WTC11 (cell line): ENCODE data around the gene ZNF217. TPM values are rescaled to one million over a fixed set of nuclear protein-coding genes. Genes with fewer than 3 reads are reported as not detected.
"Not testable (repeated sequence)": the region's sequence is repeated elsewhere in the genome, so short reads cannot be mapped to it uniquely, and the experiment has no call there.

Source experiments
- ATAC-seq: fragments of 200-7000 bp; cut with Tn5 transposase; 2 replicates; pipeline ENCODE4 v1.10.0; 2021; ENCODE audit warnings: mild to moderate bottlenecking, moderate library complexity
- CTCF ChIA-PET: fragments of 300-600 bp; sonication (Branson Sonifier 250); formaldehyde crosslinking; loops from one replicate; lab custom pipeline; 2021; ENCODE audit warnings: antibody characterized with exemption; lab: Charles Lee
- POLR2A ChIA-PET: fragments of 350-600 bp; sonication (Branson Sonifier 250); formaldehyde crosslinking; loops from one replicate; lab custom pipeline; 2021; ENCODE audit warnings: antibody characterized with exemption; lab: Charles Lee
- DNase-seq: peaks from one replicate; pipeline ENCODE4 v3.0.0; 2021; ENCODE audit warnings: low spot score
- H3K27ac Mint-ChIP-seq: 2 replicates; pipeline ENCODE4 v1.8.0; 2021; ENCODE audit warnings: mixed read lengths
- H3K27me3 Mint-ChIP-seq: 2 replicates; pipeline ENCODE4 v1.8.0; 2021; ENCODE audit warnings: low read depth, mild to moderate bottlenecking, moderate library complexity, mixed read lengths
- H3K36me3 Mint-ChIP-seq: 2 replicates; pipeline ENCODE4 v1.8.0; 2021; ENCODE audit warnings: mixed read lengths
- H3K4me1 Mint-ChIP-seq: 2 replicates; pipeline ENCODE4 v1.8.0; 2022; ENCODE audit warnings: mixed read lengths
- H3K4me3 Mint-ChIP-seq: 2 replicates; pipeline ENCODE4 v1.8.0; 2021; ENCODE audit warnings: mild to moderate bottlenecking, moderate library complexity, mixed read lengths
- H3K9me3 Mint-ChIP-seq: 2 replicates; pipeline ENCODE4 v1.8.0; 2021; ENCODE audit warnings: mixed read lengths
- ATF1 ChIP-seq: sonication (generic); formaldehyde crosslinking; IDR thresholded peaks from 2 replicates; pipeline ENCODE4 v1.8.1; 2023; ENCODE audit warnings: mild to moderate bottlenecking, moderate library complexity, missing genetic modification reagents
- CREB1 ChIP-seq: sonication (generic); formaldehyde crosslinking; IDR thresholded peaks from 2 replicates; pipeline ENCODE4 v1.8.0; 2023; ENCODE audit warnings: mild to moderate bottlenecking, missing genetic modification reagents
- ESRRA ChIP-seq: sonication (generic); formaldehyde crosslinking; IDR thresholded peaks from 2 replicates; pipeline ENCODE4 v1.8.1; 2022; ENCODE audit warnings: mild to moderate bottlenecking, missing genetic modification reagents, borderline replicate concordance
- HMGA2 ChIP-seq: fragments of 250-450 bp; sonication (Bioruptor Pico); IDR thresholded peaks from 2 replicates; pipeline ENCODE4 v1.4.0; 2021; ENCODE audit warnings: mild to moderate bottlenecking, moderate library complexity
- MXD4 ChIP-seq: fragments of 250-450 bp; sonication (Bioruptor Pico); IDR thresholded peaks from 2 replicates; pipeline ENCODE4 v1.8.0; 2021; ENCODE audit warnings: mild to moderate bottlenecking, moderate library complexity, borderline replicate concordance
- OVOL2 ChIP-seq: fragments of 250-450 bp; sonication (Bioruptor Pico); IDR thresholded peaks from 2 replicates; pipeline ENCODE4 v1.9.0; 2021; ENCODE audit warnings: mild to moderate bottlenecking, borderline replicate concordance
- SP1 ChIP-seq: sonication (generic); formaldehyde crosslinking; conservative IDR thresholded peaks from 2 replicates; pipeline ENCODE4 v1.8.1; 2022; ENCODE audit warnings: missing genetic modification reagents
- TCF7 ChIP-seq: sonication (generic); formaldehyde crosslinking; IDR thresholded peaks from 2 replicates; pipeline ENCODE4 v1.8.0; 2022; ENCODE audit warnings: mild to moderate bottlenecking, low read depth, missing genetic modification reagents, moderate library complexity
- ZNF232 ChIP-seq: sonication (generic); formaldehyde crosslinking; IDR thresholded peaks from 2 replicates; pipeline ENCODE4 v1.8.0; 2022; ENCODE audit warnings: mild to moderate bottlenecking, missing genetic modification reagents
- total RNA-seq: library from RNA; stranded (reverse); gene quantifications from 3 replicates; pipeline ENCODE4 v1.2.3, GENCODE V29; 2021
- TF ChIP-seq, protein P1 (sequence below): fragments of 250-450 bp; sonication (Bioruptor Pico); IDR thresholded peaks from 2 replicates; pipeline ENCODE4 v1.9.0; 2021; ENCODE audit warnings: mild to moderate bottlenecking
- TF ChIP-seq, protein P2 (sequence below): sonication (generic); formaldehyde crosslinking; IDR thresholded peaks from 2 replicates; pipeline ENCODE4 v1.8.0; 2022; ENCODE audit warnings: mild to moderate bottlenecking, missing genetic modification reagents
- TF ChIP-seq, protein P3 (sequence below): sonication (generic); formaldehyde crosslinking; IDR thresholded peaks from 2 replicates; pipeline ENCODE4 v1.8.1; 2022; ENCODE audit warnings: mild to moderate bottlenecking, moderate library complexity, missing genetic modification reagents
- TF ChIP-seq, protein P4 (sequence below): sonication (generic); formaldehyde crosslinking; IDR thresholded peaks from 2 replicates; pipeline ENCODE4 v1.8.1; 2023; ENCODE audit warnings: mild to moderate bottlenecking, moderate library complexity, missing genetic modification reagents
- TF ChIP-seq, protein P5 (sequence below): sonication (generic); formaldehyde crosslinking; IDR thresholded peaks from 2 replicates; pipeline ENCODE4 v1.8.1; 2022; ENCODE audit warnings: low read depth, mild to moderate bottlenecking, moderate library complexity, missing genetic modification reagents, borderline replicate concordance
- TF ChIP-seq, protein P6 (sequence below): sonication (generic); formaldehyde crosslinking; IDR thresholded peaks from 2 replicates; pipeline ENCODE4 v1.8.1; 2023; ENCODE audit warnings: mild to moderate bottlenecking, missing genetic modification reagents, borderline replicate concordance
- TF ChIP-seq, protein P7 (sequence below): sonication (generic); formaldehyde crosslinking; IDR thresholded peaks from 2 replicates; pipeline ENCODE4 v1.8.0; 2022; ENCODE audit warnings: missing genetic modification reagents

Gene ZNF217
- total RNA-seq, 1 experiment from 2014 or later = 75.6 TPM

DNA sequence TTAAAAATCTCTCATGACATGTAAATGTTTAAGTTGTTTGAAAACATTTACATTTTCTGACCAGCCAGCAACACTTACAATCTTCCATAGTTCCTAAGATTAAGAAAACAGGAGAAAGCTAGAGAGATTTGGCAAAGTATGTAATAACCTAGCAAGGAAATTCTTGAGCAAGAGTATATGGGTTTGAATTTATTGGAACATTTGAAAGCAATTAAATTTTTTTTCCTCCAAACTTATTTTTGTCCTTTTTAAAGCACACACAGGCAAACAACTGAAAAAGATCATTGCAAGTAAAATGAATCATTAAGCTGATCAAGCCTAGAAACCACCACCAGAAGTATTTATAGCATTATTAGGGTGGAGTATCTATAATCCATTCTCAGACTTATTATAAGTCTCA, 20.1 kb upstream of the ZNF217 start (continued):
- no peak for TF ChIP-seq MXD4 (CRISPR knock-in tag)
- TF ChIP-seq, protein P1, sequence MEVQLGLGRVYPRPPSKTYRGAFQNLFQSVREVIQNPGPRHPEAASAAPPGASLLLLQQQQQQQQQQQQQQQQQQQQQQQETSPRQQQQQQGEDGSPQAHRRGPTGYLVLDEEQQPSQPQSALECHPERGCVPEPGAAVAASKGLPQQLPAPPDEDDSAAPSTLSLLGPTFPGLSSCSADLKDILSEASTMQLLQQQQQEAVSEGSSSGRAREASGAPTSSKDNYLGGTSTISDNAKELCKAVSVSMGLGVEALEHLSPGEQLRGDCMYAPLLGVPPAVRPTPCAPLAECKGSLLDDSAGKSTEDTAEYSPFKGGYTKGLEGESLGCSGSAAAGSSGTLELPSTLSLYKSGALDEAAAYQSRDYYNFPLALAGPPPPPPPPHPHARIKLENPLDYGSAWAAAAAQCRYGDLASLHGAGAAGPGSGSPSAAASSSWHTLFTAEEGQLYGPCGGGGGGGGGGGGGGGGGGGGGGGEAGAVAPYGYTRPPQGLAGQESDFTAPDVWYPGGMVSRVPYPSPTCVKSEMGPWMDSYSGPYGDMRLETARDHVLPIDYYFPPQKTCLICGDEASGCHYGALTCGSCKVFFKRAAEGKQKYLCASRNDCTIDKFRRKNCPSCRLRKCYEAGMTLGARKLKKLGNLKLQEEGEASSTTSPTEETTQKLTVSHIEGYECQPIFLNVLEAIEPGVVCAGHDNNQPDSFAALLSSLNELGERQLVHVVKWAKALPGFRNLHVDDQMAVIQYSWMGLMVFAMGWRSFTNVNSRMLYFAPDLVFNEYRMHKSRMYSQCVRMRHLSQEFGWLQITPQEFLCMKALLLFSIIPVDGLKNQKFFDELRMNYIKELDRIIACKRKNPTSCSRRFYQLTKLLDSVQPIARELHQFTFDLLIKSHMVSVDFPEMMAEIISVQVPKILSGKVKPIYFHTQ (CRISPR knock-in tag) = no peak
- TF ChIP-seq, protein P2, sequence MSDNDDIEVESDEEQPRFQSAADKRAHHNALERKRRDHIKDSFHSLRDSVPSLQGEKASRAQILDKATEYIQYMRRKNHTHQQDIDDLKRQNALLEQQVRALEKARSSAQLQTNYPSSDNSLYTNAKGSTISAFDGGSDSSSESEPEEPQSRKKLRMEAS (CRISPR knock-in tag) = no peak
- no peak for TF ChIP-seq SP1

DNA sequence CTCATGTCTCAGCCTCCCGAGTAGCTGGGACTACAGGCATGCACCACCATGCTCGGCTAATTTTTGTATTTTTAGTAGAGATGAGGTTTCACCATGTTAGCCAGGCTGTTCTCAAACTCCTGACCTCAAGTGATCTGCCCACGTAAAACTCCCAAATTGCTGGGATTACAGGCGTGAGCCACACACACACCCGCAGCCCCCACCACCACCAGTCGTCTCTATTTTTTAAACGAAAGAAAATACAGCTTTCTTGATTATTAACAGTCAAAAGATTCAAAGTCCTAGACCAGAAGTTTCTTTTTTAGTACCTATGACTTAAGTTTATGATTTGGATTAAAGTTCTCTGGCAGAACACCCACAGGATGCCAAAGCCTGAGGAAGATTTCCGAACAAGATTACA, 18.6 kb upstream of the ZNF217 start:
- H3K27ac Mint-ChIP-seq, H3K9me3 Mint-ChIP-seq, H3K36me3 Mint-ChIP-seq, DNase-seq, H3K4me3 Mint-ChIP-seq, H3K27me3 Mint-ChIP-seq, ATAC-seq: not testable (repeated sequence)
- peaks cover 48% of the 10 kb centered on the region for H3K4me1 Mint-ChIP-seq
- ChIA-PET CTCF (interaction anchor here (0.7 to 2.6 kb wide), 6 partner anchors 11 to 329 kb away, joined by 3 to 10 read pairs (median 4); no protein-coding TSS in a partner anchor), POLR2A (interaction anchor here (0.7 kb wide), 1 partner anchor 327 kb away, joined by 8 read pairs; no protein-coding TSS in a partner anchor)

DNA sequence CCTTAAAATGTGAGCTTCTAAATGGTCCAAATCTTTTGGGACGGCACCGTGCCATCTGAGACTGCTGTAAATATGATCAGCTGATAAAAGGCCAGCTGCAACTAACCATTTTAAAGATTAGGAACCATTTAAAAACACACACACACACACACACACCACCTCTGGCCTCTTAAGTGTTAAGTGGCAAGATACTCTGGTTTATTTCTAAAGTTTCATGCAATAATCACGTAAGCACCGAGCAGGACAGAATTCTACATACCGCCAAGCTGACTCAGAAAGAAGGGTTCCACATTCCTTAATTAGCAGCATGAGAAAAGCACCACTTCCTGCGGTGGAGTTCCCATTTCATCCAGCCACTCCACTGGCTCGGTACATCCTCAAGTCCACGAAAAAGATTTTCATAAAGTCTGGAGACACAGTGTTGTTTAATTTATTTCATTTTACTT, 17.8 kb upstream of the ZNF217 start:
- ChIA-PET POLR2A (interaction anchor here (1.0 kb wide), 1 partner anchor 16 kb away, joined by 11 read pairs; no protein-coding TSS in a partner anchor), CTCF (interaction anchor here (0.8 to 1.9 kb wide), 3 partner anchors 11 to 328 kb away, joined by 3 to 8 read pairs (median 3); no protein-coding TSS in a partner anchor)
- ATAC-seq (peak; percentile 55), DNase-seq (no peak)
- H3K4me3 Mint-ChIP-seq = no peak overlapping the region
- no peaks in the 10 kb centered on the region for H3K36me3 Mint-ChIP-seq
- H3K27ac Mint-ChIP-seq = peak overlapping the region; percentile 88; the same call in 1 of the 2 replicates
- peaks cover 49% of the 10 kb centered on the region for H3K4me1 Mint-ChIP-seq
- no peaks in the 10 kb centered on the region for H3K27me3 Mint-ChIP-seq
- no peaks in the 10 kb centered on the region for H3K9me3 Mint-ChIP-seq
- TF ChIP-seq ESRRA (CRISPR knock-in tag) (no peak), HMGA2 (CRISPR knock-in tag) (no peak), CREB1 (CRISPR knock-in tag) (no peak), OVOL2 (no peak), TCF7 (CRISPR knock-in tag) (no peak), ATF1 (CRISPR knock-in tag) (no peak), ZNF232 (CRISPR knock-in tag) (no peak)
- TF ChIP-seq, protein P3, sequence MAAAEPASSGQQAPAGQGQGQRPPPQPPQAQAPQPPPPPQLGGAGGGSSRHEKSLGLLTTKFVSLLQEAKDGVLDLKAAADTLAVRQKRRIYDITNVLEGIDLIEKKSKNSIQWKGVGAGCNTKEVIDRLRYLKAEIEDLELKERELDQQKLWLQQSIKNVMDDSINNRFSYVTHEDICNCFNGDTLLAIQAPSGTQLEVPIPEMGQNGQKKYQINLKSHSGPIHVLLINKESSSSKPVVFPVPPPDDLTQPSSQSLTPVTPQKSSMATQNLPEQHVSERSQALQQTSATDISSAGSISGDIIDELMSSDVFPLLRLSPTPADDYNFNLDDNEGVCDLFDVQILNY (CRISPR knock-in tag) = no peak
- TF ChIP-seq, protein P4, sequence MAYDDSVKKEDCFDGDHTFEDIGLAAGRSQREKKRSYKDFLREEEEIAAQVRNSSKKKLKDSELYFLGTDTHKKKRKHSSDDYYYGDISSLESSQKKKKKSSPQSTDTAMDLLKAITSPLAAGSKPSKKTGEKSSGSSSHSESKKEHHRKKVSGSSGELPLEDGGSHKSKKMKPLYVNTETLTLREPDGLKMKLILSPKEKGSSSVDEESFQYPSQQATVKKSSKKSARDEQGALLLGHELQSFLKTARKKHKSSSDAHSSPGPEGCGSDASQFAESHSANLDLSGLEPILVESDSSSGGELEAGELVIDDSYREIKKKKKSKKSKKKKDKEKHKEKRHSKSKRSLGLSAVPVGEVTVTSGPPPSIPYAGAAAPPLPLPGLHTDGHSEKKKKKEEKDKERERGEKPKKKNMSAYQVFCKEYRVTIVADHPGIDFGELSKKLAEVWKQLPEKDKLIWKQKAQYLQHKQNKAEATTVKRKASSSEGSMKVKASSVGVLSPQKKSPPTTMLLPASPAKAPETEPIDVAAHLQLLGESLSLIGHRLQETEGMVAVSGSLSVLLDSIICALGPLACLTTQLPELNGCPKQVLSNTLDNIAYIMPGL (CRISPR knock-in tag) = no peak
- TF ChIP-seq, protein P5, sequence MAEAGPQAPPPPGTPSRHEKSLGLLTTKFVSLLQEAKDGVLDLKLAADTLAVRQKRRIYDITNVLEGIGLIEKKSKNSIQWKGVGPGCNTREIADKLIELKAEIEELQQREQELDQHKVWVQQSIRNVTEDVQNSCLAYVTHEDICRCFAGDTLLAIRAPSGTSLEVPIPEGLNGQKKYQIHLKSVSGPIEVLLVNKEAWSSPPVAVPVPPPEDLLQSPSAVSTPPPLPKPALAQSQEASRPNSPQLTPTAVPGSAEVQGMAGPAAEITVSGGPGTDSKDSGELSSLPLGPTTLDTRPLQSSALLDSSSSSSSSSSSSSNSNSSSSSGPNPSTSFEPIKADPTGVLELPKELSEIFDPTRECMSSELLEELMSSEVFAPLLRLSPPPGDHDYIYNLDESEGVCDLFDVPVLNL (CRISPR knock-in tag) = no peak
- TF ChIP-seq, protein P6, sequence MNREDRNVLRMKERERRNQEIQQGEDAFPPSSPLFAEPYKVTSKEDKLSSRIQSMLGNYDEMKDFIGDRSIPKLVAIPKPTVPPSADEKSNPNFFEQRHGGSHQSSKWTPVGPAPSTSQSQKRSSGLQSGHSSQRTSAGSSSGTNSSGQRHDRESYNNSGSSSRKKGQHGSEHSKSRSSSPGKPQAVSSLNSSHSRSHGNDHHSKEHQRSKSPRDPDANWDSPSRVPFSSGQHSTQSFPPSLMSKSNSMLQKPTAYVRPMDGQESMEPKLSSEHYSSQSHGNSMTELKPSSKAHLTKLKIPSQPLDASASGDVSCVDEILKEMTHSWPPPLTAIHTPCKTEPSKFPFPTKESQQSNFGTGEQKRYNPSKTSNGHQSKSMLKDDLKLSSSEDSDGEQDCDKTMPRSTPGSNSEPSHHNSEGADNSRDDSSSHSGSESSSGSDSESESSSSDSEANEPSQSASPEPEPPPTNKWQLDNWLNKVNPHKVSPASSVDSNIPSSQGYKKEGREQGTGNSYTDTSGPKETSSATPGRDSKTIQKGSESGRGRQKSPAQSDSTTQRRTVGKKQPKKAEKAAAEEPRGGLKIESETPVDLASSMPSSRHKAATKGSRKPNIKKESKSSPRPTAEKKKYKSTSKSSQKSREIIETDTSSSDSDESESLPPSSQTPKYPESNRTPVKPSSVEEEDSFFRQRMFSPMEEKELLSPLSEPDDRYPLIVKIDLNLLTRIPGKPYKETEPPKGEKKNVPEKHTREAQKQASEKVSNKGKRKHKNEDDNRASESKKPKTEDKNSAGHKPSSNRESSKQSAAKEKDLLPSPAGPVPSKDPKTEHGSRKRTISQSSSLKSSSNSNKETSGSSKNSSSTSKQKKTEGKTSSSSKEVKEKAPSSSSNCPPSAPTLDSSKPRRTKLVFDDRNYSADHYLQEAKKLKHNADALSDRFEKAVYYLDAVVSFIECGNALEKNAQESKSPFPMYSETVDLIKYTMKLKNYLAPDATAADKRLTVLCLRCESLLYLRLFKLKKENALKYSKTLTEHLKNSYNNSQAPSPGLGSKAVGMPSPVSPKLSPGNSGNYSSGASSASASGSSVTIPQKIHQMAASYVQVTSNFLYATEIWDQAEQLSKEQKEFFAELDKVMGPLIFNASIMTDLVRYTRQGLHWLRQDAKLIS (CRISPR knock-in tag) = no peak
- TF ChIP-seq, protein P7, sequence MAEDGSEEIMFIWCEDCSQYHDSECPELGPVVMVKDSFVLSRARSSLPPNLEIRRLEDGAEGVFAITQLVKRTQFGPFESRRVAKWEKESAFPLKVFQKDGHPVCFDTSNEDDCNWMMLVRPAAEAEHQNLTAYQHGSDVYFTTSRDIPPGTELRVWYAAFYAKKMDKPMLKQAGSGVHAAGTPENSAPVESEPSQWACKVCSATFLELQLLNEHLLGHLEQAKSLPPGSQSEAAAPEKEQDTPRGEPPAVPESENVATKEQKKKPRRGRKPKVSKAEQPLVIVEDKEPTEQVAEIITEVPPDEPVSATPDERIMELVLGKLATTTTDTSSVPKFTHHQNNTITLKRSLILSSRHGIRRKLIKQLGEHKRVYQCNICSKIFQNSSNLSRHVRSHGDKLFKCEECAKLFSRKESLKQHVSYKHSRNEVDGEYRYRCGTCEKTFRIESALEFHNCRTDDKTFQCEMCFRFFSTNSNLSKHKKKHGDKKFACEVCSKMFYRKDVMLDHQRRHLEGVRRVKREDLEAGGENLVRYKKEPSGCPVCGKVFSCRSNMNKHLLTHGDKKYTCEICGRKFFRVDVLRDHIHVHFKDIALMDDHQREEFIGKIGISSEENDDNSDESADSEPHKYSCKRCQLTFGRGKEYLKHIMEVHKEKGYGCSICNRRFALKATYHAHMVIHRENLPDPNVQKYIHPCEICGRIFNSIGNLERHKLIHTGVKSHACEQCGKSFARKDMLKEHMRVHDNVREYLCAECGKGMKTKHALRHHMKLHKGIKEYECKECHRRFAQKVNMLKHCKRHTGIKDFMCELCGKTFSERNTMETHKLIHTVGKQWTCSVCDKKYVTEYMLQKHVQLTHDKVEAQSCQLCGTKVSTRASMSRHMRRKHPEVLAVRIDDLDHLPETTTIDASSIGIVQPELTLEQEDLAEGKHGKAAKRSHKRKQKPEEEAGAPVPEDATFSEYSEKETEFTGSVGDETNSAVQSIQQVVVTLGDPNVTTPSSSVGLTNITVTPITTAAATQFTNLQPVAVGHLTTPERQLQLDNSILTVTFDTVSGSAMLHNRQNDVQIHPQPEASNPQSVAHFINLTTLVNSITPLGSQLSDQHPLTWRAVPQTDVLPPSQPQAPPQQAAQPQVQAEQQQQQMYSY (CRISPR knock-in tag) = no peak
